ENCODE results near the gene UHRF1.
"Not testable (repeated sequence)": the region's sequence is repeated elsewhere in the genome, so short reads cannot be mapped to it uniquely, and the experiment has no call there.

Gene UHRF1

DNA sequence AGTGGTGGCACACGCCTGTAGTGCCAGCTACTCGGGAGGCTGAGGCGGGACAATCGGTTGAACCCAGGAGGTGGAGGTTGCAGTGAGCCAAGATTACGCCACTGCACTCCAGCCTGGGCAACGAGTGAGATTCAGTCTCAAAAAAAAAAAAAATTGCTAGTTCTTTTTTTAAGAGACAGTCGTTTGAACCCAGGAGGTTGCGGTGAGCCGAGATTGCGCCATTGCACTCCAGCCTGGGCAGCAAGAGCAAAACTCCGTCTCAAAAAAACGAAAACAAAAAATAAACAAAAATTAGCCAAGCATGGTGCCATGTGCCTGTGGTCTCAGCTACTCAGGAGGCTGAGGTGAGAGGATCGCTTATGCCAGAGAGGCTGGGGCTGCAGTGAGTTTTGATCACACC, 8.4 kb upstream of the UHRF1 start:
- not testable (repeated sequence) for DNase-seq (ENCODE audit: low read depth)

DNA sequence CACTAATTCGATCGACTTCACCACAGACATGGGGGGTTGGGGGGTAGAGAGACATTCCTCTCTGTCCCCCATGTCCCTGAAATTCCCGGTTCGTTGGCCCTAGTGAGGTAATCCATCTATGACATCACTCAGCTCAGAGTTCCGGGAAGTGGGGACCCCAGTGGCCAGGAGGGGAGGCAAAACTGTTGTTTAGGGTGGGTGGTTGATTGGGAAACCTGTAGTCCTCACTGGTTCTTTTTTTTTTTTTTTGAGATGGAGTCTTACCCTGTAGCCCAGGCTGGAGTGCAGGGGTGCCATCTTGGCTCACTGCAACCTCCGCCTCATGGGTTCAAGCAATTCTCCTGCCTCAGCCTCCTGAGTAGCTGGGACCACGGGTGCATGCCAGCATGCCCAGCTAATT, 6.5 kb upstream of the UHRF1 start, which contains the start of gene ARRDC5:
ARRDC5 (minus strand) TSS at position 101 of the 400 bp plus-strand sequence; CDS start at position 30, 71 bp downstream.
- no peak for DNase-seq (ENCODE audit: low read depth)

DNA sequence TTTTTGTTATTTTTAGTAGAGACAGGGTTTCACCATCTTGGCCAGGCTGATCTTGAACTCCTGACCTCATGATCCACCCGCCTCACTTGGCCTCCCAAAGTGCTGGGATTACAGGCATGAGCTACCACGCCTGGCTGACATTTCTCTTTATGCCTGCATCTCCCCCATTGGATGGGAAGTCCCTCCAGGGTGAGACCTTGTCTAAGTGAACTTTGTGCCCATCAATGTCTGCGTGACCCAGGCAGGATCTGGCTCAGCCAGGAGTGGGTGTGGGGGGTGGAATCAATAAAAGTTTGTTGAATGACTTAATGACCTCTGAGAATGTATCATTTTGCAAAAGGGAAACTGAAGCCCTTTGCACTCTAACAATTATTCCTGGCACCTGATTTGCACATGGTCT, 4.8 kb upstream of the UHRF1 start:
- DNase-seq (ENCODE audit: low read depth), result no peak

DNA sequence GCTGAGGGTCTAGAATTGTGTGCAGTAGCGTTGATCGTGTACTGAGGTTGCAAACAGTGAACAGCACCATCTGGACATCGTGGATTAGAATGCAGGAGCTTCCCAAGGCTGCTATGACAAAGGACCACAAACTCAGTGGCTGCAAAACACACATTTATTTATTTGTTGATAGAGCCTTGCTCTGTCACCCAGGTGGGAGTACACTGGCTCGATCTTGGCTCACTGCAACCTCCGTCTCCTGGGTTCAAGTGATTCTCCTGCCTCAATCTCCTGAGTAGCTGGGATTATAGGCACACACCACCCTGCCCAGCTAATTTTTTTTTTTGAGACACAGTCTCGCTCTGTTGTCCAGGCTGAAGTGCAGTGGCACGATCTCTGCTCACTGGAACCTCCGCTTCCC, 2.3 kb upstream of the UHRF1 start:
- no peak for DNase-seq (ENCODE audit: low read depth)

DNA sequence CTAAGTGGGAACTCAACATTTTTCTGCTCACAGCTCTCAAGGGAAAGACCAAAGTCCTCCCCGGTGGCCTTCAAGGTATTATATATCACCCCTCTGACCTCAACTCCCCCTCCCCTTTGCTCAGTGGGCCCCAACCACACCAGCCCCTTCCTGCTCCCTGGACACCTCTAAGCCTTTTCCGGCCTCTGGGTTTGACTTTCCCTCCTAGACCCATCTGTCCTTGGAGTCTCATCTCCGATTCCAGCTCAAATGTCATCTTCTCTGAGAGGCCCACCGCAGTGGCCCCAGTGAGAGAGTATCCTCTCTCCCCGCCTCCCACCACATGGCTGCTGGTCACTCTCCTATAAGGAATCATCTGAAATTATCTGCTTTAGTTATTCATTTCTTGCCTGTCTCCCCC, 941 bp upstream of the UHRF1 start:
- no peak for DNase-seq (ENCODE audit: low read depth)

DNA sequence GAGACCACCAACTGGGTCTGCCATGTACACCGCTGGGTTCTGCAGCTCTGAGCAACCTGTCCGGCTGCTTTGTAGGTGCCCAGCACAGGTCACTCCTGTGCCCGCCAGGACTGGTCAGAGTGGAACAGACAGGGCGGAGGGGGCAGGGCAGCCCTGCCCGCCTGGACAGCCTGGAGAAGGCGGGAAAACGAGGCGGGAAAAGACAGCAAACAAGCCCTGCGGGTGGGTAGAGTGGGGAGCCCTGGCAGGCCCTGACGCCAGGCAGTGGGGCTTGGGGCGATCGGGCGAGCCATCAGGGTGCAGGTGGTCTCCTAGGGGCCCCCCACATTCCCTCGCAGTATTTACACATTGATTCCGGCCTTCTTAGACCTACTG, 533 bp upstream of the UHRF1 start:
- no peak for DNase-seq (ENCODE audit: low read depth)

DNA sequence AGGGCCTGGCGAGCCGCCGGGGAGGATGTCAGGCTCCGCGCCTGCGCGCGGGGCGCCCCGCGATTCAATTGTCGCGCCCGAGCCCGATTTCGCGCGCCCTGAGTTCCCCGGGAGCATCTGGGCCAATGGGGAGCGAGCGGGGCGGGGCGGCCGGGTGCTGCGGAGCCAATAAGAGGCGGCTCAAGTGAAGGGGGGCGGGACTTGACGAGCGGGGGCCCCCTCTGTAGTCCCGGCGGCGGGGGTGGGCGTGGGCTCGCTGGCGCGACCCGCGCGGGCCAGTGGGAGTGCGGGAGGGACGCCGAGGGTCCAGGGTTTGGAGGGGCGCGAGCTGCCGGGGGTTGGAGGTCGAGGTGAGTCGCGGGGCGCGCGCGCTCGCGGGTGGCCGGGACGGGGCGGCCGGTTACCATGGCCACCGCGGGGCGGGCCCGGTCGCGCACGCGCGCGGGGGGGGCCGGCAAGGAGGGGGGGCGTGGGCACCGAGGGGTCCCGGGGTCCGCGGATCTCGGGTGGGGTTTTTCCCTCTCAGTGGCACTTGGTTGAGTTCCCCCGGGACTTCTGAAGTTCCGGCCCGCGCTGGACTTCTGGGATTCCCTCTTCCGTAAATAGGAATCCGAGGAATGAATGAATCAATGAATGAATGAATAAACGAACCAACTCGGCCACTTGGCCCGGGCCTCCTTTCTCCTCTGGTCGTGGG, 744 bp downstream of the UHRF1 start:
- no peak for DNase-seq (ENCODE audit: low read depth)

DNA sequence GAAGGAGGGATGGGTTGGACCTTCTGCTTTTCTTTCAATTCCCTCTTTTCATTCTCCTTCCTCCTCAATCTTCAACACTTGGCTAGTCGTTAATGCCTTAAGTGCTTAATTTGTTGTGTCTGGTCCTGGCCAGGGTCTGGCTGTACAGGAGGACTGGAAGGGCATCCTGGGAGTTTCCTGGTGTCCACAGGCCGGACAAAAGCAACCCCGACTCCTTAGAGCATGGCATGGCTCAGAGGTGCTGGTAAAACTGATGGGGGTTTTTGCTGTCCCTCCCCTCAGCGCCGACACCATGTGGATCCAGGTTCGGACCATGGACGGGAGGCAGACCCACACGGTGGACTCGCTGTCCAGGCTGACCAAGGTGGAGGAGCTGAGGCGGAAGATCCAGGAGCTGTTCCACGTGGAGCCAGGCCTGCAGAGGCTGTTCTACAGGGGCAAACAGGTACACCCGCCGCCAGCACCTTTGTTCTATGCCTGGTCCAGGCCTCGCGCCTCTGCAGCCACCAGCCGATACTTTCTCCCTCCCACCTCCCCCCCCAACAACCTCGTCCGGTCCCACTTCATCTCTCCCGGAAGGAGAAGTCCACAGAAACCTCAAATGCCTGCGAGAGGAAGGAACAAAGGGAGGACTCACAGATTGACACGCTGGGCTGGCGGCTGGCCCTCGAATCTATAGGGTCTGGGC, 1.4 kb downstream of the UHRF1 start:
- no peak for DNase-seq (ENCODE audit: low read depth)

DNA sequence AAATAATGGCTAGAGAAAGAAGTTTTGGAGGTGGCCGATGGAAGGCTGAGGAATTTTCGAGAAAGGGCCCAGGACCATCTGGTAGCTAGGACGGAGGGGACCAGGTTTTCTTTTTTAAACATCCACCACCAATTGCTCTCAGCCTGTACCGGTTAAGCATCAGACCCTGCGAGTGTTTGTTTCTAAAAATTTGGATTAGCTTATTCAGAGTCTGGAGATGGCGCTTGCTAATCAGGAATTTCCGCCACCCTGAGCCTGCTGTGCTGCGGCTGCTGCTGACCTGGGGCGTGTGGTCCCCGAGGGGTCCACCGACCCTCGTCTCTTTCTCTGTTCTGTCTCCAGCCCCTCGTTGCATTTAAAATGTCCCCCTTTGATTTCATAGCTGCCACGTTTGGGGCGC, 2.0 kb downstream of the UHRF1 start:
- DNase-seq (ENCODE audit: low read depth), result no peak

DNA sequence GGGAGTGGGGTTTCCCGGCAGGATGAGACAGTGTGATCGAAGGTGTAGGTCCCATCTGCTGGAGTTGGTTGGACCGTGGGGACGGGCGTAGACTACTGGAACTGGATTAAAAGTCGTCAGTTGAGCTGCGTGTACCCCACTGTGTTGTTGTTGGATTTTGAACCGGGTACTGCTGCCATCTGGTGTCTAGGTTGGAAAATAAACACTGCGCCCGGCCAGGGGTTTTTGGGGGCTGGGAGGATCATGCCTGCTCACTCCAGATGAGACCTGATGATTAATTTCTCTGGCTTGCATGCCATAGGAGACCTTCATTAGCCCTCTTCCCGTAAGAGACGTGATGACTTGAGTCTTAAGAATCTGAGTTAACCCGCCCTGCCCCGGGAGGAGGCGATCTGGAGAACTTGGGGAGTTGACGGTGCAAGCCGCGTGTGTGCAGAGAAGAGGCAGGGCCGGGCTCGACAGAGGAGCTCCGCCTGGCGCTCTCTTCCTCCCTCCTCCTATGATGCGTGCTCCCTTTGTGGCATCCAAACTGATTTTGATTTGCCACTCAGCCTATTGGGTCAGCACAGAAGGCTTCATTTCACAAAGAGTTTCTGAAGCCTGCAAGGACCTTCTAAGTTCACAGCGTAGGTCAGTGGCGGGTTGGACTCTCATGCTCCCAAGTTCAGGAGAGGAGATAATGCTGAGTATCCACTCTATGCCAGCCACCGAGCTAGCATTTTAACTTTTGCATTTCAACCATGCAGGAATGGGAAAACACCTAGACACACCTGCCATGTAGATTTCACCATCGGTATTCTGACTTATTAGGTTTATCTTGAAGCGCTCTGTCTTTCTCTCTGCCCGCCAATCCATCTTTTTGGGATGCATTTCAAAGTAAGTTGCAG, 2.7 kb downstream of the UHRF1 start:
- peak; percentile 97 for DNase-seq (ENCODE audit: low read depth)

DNA sequence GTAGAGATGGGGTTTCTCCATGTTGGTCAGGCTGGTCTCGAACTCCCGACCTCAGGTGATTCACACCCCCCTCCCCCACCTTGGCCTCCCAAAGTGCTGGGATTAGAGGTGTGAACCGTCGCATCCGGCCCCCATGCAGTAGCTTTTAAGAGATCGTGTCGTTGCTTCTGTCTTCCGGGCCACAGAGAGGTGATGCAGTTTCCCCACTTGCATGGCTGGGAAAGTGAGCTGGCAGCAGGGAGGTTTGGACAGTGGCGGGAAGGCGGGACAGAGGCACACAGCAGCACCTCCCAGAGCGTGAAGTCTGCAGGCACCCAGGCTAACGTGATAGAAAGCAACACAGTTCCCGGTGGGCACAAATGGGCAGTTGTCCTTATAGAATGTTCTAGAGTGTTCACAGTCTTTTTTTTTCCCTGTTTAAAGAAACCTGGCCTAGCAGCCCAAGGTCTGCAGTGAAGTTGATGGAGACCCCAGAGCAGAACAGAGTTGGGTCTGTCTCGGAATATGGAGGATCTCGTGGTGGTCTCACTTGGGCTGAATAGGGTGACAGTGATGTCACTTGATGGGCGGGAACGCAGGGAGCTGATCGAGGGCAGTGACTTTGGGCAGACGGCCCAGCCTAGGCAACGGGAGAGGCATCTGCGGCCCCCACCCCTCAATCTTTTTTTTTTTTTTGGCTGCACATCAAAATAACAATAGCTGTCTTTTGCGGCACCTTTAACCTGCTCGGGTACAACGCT, 4.9 kb downstream of the UHRF1 start:
- no peak for DNase-seq (ENCODE audit: low read depth)

DNA sequence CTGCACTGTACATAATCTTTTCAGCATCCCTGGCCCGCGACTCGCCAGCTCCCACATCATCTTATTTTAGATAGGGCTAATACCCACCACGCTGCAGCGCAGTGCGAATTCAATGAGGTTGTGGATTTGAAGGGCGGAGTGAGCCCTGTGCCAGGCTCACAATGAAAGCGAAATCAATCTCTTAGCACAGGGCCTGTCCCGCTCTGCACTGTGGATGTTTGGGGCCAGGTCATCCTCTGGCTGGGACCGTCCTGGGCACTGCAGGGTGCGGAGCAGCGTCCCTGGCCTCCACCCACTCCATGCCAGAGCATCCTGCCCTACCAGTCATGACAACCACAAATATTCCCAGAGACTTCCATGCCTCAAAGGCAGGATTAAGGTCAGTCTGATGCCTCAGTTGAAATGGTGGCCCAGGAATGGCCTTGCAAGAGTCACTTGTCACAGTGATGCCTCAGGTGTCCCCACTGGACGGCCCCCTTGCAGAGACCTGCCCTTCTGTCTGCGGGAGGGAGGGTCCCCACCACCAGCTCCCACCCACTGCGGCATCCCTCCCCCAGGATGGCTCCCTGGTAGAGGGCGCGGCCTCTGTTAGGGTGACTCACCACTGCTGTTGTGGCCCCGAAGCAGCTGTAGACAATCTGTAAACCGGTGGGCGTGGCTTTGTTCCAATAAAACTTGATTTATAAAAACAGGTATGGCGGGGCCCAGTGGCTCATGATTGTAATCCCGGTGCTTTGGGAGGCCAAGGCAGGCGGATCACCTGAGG, 5.6 kb downstream of the UHRF1 start:
- peak; percentile 77 for DNase-seq (ENCODE audit: low read depth)

DNA sequence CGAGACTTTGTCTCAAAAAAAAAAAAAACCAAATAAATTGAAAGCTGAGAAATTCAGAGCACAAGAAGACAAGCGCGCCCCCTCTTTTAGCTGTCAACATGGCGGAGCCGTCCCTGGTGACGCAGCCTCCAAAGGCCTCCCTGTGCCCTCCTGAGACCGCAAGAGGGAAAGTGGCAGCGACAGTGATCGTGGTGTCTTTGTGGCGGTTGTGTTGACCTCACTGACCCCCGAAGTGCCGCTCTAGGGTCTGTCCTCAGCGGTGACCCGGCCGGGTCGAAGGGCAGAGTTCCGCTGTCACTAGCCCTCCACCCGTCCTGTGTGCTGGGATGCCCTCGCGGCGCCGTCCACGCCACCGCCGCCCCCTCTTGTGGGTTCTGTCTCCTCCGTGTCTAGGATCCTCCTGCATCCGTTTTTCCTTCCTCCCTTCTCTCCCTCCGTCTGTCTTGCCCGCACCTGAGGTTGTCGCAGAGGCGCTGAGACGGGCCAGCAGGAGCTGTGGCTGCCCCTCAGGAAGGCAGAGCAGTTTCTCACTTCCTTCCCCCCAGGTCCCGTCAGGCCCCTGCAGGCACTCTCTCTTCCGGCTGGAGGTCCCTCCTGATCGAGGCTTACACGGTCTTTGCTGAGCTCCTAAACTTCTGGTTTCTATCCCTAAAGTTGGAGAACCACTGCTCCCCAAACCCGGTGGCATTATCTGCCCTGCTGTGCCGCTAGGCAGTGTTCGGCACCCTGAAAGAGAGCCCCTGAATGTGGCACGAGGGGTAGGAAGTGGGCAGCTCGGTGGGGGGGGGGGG, 7.2 kb downstream of the UHRF1 start:
- no peak for DNase-seq (ENCODE audit: low read depth)

DNA sequence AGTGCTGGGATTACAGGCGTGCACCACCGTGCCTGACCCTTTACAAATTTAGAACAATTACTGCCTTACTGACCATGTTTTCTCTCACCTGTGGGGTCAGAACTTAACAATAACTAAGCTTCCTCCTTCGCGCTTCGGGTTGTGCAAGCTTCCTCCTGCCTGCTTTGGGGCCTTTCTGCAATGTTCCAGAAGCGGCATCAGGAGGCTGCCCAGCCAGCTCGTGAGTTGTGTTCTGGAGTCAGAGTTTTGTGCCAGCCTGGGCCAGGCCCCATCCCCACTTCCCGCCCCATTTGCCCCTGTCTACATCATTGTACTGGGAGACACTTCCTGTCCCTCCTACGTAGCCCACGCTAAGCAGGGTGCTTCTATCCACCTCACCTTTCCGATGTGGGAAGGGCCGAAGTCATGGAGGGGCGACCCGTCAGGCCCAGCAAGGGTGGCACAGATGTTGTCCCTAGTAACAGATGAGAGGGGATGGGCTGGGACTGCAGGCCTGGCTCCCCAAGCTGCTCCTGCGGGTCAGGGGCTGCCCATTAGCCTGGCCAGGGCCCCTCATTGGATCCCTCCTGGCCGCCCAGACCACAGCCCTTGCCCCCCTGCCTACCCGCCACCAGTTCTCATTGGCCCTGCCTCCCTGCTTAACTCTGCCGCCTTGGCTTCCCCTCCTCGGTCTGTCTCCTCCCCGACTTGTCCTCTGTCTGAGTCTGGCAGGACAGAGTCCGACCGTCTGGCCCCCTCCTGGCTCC, 13.4 kb downstream of the UHRF1 start:
- no peak for DNase-seq (ENCODE audit: low read depth)

DNA sequence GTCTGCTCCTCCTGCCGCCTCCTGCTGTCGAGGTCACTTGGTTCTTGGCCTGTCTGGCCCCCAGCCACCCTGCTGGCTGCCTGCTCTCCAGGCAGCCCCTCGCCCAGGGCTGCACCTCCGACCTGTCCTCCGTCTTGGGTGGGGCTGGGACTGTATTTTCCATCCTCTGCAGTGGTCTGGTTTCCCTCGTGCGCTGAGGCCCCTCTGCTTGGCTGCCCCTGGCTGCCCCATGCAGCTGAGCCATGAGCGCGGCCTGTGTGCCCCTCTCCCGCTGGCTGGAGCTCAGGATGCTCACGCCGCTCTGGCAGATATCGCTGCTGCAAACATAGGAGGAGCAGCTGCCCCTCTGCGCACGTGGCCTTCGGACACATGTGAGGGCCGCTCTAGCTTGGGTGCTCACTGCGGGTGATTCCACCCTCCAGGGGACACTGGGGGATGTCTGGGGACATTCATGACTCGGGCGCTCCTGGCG, 14.0 kb downstream of the UHRF1 start:
- no peak for DNase-seq (ENCODE audit: low read depth)

DNA sequence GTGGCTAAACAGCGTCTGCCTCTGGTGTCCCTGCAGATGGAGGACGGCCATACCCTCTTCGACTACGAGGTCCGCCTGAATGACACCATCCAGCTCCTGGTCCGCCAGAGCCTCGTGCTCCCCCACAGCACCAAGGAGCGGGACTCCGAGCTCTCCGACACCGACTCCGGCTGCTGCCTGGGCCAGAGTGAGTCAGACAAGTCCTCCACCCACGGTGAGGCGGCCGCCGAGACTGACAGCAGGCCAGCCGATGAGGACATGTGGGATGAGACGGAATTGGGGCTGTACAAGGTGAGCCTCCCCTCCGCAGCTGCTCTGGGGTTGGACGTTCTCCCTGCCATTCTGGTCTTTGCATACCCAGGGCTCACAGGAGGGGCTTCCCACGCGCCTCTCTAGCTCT, 19.9 kb downstream of the UHRF1 start:
- DNase-seq (ENCODE audit: low read depth), result no peak

DNA sequence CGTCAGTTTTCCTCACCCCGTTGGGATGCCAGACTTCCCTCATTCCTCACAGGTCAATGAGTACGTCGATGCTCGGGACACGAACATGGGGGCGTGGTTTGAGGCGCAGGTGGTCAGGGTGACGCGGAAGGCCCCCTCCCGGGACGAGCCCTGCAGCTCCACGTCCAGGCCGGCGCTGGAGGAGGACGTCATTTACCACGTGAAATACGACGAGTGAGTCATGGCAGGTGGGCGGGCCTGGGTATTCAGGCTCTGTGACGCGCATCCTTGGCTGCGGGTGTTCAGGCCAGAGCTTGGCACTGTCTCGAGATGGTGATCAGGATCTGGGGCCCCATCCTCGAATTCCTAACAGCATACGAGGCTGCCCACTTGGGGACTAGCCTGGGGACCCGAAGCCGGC, 21.4 kb downstream of the UHRF1 start:
- no peak for DNase-seq (ENCODE audit: low read depth)

DNA sequence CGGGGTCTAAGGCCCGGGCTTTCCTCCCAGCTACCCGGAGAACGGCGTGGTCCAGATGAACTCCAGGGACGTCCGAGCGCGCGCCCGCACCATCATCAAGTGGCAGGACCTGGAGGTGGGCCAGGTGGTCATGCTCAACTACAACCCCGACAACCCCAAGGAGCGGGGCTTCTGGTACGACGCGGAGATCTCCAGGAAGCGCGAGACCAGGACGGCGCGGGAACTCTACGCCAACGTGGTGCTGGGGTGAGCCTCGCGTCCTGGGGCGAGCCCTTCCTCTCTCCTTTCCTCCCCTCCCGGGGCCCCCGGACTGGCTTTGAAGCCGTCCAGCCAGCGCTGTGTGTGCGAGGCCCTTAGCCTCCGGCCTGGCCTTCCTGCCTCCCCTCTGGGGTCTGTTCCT, 23.4 kb downstream of the UHRF1 start:
- no peak for DNase-seq (ENCODE audit: low read depth)

DNA sequence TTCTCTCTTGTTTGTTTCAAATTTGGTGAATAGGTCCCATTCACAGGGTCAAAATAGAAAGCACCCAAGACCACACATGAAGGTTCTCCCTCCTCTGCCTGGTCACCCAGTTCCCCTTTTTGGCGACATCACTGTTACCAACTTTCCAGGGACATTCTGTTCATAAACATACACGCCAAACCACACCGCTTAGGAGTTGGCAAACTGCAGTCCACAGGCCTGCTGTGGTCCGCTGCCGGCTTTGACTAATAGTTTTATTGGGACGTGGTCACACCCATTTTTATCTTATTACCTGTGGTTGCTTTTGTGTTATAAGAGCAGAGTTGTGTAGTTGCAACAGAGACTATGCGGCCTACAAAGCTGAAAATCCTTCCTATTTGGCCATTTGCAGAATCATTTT, 24.2 kb downstream of the UHRF1 start:
- DNase-seq (ENCODE audit: low read depth), result no peak

DNA sequence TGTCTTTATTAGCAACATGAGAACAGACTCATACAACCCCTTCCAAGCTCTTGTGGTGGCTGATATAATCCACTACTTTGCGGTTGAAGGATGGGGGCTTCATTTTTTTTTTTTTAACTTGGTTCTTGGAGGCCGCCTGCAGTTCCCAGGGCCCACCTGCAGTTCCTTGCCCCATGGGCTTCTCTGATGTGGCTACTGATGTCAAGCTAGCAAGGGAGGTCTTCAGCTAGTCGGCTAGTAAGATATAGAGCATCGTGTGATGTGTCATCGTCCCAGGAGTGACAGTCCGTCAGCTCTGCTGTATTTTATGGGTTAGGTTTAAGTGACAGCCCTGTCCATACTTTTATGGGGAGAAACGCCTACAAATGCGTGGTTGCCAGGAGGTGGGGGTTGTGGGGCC, 26.1 kb downstream of the UHRF1 start:
- DNase-seq (ENCODE audit: low read depth), result no peak
